Left ventricle myocardium inferior (tissue), 1 donor: Measurements from ENCODE around the gene PAQR8. TPM values are rescaled to one million over a fixed set of nuclear protein-coding genes. Genes with fewer than 3 reads are reported as not detected.

Experiments used
- DNase-seq: peaks from one replicate; pipeline ENCODE4 v3.0.0-alpha.2; 2020
- H3K27ac ChIP-seq: fragments of 200-600 bp; replicated peaks from 2 replicates; pipeline ENCODE4 v1.8.0; 2021
- H3K27me3 ChIP-seq: fragments of 200-600 bp; 2 replicates; pipeline ENCODE4 v1.8.0; 2021; ENCODE audit warnings: low read depth
- H3K36me3 ChIP-seq: fragments of 200-600 bp; 2 replicates; pipeline ENCODE4 v1.8.0; 2021
- H3K4me1 ChIP-seq: fragments of 200-600 bp; 2 replicates; pipeline ENCODE4 v1.8.0; 2021
- H3K4me3 ChIP-seq: fragments of 200-600 bp; 2 replicates; pipeline ENCODE4 v1.8.0; 2021; ENCODE audit warnings: mild to moderate bottlenecking, moderate library complexity
- H3K9me3 ChIP-seq: fragments of 200-600 bp; replicated peaks from 2 replicates; pipeline ENCODE4 v1.8.0; 2021
- intact Hi-C: fragments of 100-400 bp; cut with micrococcal nuclease; formaldehyde crosslinking; loops from one replicate; pipeline ENCODE4 v1.11.0; 2022
- total RNA-seq: library from RNA; stranded (reverse); fragmentation: NEBNext Ultra II Directional; extraction: Animal tissue kit (Norgen Biotek cat#: 25700); gene quantifications from one replicate; pipeline ENCODE4 v1.2.1, GENCODE V29; 2021
- TF ChIP-seq, protein P1 (sequence below): fragments of 200-600 bp; IDR thresholded peaks from 2 replicates; pipeline ENCODE4 v1.8.0; 2021; ENCODE audit warnings: antibody characterized with exemption, mild to moderate bottlenecking, borderline replicate concordance
- donor health status: DM: no; HTN: yes; CAD: no; lungs with severe emphysema.

Gene PAQR8
- total RNA-seq, 1 donor from 2014 or later, result 2.0 TPM

DNA sequence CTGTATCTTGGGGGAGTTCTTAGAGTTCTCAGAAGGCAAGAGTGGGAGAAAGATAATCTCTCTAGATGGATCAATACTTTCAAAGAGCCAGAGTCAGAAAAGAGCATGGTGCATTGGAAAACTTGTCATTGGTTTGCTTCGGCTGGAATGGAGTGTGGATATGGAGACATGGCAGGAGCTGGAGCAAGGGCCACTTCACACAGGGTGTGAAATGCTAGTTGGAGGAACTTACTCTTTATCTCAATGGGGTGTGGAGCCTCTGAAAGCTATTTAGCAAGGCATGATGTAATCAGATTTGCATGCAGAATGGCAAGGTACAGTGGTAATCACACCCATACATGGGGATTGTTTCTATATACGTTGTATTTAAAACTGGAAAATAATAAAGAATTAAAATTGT, 31.5 kb upstream of the PAQR8 start:
- no peaks in the 10 kb centered on the region for H3K27me3 ChIP-seq
- DNase-seq, result no peak
- no peaks in the 10 kb centered on the region for H3K9me3 ChIP-seq
- TF ChIP-seq, protein P1, sequence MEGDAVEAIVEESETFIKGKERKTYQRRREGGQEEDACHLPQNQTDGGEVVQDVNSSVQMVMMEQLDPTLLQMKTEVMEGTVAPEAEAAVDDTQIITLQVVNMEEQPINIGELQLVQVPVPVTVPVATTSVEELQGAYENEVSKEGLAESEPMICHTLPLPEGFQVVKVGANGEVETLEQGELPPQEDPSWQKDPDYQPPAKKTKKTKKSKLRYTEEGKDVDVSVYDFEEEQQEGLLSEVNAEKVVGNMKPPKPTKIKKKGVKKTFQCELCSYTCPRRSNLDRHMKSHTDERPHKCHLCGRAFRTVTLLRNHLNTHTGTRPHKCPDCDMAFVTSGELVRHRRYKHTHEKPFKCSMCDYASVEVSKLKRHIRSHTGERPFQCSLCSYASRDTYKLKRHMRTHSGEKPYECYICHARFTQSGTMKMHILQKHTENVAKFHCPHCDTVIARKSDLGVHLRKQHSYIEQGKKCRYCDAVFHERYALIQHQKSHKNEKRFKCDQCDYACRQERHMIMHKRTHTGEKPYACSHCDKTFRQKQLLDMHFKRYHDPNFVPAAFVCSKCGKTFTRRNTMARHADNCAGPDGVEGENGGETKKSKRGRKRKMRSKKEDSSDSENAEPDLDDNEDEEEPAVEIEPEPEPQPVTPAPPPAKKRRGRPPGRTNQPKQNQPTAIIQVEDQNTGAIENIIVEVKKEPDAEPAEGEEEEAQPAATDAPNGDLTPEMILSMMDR, result no peak
- no peaks in the 10 kb centered on the region for H3K36me3 ChIP-seq
- no peaks in the 10 kb centered on the region for H3K4me1 ChIP-seq
- no peak overlapping the region for H3K27ac ChIP-seq
- intact Hi-C loops, result no loop called here
- H3K4me3 ChIP-seq, result no peak overlapping the region

DNA sequence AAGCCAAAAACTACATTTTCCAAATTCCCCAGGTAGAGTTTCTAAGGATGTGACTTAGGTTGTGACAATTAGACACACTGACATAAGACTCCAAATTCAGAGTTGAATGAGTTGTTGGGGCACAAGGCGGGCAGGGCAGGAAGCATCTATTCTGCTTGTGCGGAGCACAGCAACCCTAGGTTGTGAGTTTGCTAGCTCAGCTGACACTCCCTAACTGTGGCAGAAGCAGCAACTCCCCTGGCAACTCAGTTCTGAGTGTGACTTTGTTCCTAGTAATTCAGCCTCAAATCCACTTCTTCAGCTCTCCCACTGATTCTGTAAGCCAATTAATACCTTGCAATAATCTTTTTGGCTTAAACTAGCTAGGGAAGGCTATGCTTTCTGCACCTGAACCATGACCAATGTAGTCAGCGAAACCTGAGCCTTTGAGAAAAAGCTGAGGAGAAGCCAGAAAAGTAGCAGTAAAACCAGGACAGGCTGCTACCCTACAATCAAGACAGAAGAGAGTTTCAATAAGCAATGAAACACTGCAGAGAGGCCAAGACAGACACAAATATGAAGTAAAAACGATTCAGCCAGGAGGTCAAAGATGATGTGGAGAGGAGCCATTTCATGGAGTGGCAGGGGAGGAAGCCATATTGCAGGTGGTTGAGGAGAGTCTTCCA, 30.0 kb upstream of the PAQR8 start:
- intact Hi-C loops, result no loop called here

DNA sequence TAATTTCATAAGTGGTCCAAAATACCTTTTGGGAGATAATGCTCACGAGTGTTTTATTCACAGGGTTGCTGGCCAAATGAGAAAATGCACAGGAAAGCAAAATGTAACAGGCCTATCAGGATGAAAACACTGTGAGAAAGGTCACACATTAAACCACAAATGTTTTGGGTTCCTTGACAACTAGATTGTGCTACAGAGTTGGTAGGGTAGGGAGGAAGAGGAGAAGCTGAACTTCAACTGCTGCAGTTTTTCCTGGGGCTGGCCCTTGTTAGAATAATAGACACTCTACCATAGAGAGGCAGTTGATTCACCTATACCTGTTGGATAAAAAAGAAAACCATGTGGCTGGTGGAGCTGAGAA, 28.1 kb upstream of the PAQR8 start:
- intact Hi-C loops, result no loop called here
- no peak for DNase-seq
- no peaks in the 10 kb centered on the region for H3K36me3 ChIP-seq
- TF ChIP-seq, protein P1, result no peak
- H3K4me1 ChIP-seq, result no peaks in the 10 kb centered on the region
- no peaks in the 10 kb centered on the region for H3K27me3 ChIP-seq
- no peak overlapping the region for H3K27ac ChIP-seq
- no peak overlapping the region for H3K4me3 ChIP-seq
- H3K9me3 ChIP-seq, result no peaks in the 10 kb centered on the region

More for the DNA sequence above, 30.0 kb upstream of the PAQR8 start:
- Histone ChIP-seq H3K4me1 (no peaks in the 10 kb centered on the region), H3K4me3 (no peak overlapping the region), H3K27ac (no peak overlapping the region), H3K27me3 (no peaks in the 10 kb centered on the region), H3K9me3 (no peaks in the 10 kb centered on the region), H3K36me3 (no peaks in the 10 kb centered on the region)
- DNase-seq, result no peak
- TF ChIP-seq, protein P1, result no peak

DNA sequence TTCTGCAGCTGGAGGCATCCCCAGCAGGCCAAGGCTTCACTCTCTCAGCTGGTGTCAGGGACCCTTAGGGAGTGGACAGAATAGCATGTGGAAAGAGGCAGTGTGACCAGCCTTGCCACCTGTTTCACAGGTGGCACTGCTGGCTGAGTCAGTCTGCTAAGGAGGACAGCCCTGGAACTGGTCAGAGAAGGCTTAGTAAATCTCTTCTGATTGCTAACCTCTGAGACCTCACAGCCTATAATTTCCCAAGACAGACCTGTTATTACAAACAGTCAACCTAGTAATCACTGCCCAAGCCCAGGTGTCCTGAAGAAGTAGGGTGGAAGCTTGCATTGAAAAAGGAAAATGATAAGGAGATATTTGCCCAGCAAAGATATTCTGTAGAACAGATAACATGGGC, 26.4 kb upstream of the PAQR8 start:
- DNase-seq, result no peak
- TF ChIP-seq, protein P1, result no peak
- intact Hi-C loops, result no loop called here
- H3K9me3 ChIP-seq, result no peaks in the 10 kb centered on the region
- no peak overlapping the region for H3K27ac ChIP-seq
- no peak overlapping the region for H3K4me3 ChIP-seq
- no peaks in the 10 kb centered on the region for H3K36me3 ChIP-seq
- no peaks in the 10 kb centered on the region for H3K4me1 ChIP-seq
- no peaks in the 10 kb centered on the region for H3K27me3 ChIP-seq

DNA sequence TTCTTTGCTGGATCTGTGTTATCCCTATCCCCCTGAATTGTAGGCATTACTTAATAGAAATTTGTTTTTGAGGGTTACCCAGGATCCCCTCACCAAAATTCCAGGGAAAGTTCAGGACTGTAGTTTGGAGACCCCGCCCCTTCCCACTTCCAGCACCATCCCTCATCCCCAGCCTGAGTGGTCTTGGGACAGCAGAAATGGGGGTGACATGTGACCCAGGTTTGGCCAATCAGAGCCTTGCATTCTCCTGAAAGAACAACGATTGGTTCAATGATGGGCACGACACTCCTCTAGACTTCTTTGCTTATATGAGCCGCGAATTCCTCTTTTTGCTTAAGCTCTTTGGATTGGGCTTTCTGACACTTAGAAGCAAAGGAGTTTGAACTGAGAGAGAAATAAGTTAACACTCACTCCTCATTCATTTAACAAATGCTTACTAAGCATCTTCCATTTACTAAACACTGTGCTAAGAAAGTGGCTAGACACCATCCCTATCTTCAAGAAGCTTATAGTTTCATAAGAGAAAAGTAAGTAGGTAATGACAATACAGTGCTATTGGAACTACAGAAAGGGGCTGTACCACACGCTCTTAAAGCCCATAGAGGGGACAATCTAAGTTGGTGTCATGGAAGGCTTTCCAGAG, 24.9 kb upstream of the PAQR8 start:
- Histone ChIP-seq H3K4me1 (no peaks in the 10 kb centered on the region), H3K36me3 (no peaks in the 10 kb centered on the region), H3K9me3 (no peaks in the 10 kb centered on the region), H3K27me3 (no peaks in the 10 kb centered on the region), H3K27ac (no peak overlapping the region), H3K4me3 (no peak overlapping the region)
- TF ChIP-seq, protein P1, result no peak
- intact Hi-C loops, result no loop called here
- no peak for DNase-seq
